ENCODE measurements around the gene TPSB2. TPM values are rescaled to one million over a fixed set of nuclear protein-coding genes. Genes with fewer than 3 reads are reported as not detected.

Gene TPSB2
- total and polyA plus RNA-seq, 9 of the 15 experiments (the other 6 are each of a cell fraction or from before 2014, with no cell fraction given), result 0.18 TPM; not detected in 8

- Histone ChIP-seq H3K4me3 (no peak overlapping the region), H3K9ac (ENCODE audit: insufficient read depth in 1 of 2, low read depth in 2 of 2, low read length in 2 of 2) (no peak overlapping the region), H3K27ac (ENCODE audit: extremely low read depth, low read depth, low read length) (no peak overlapping the region), H3K4me2 (ENCODE audit: insufficient read depth, low read length) (no peak overlapping the region), H4K20me1 (replicated peaks; ENCODE audit: control insufficient read depth, insufficient read depth, low read length) (no peaks in the 10 kb centered on the region; the same call in 1 of the 2 replicates), H2AFZ (ENCODE audit: low read depth, low read length) (no peak overlapping the region), H3K27me3 (ENCODE audit: control insufficient read depth in 2 of 2, insufficient read depth in 2 of 2, low read length in 2 of 2) (peaks cover 34 to 87% of the 10 kb centered on the region in 2 experiments; a peak in 4 of 5 replicates), H3K9me1 (ENCODE audit: control insufficient read depth, insufficient read depth, low read length) (no peaks in the 10 kb centered on the region), H3K36me3 (ENCODE audit: control insufficient read depth, insufficient read depth, low read length) (no peaks in the 10 kb centered on the region), H3K79me2 (ENCODE audit: control insufficient read depth, insufficient read depth, low read length) (no peaks in the 10 kb centered on the region), H3K9me3 (replicated peaks; ENCODE audit: control insufficient read depth, insufficient read depth, low read depth, low read length) (no peaks in the 10 kb centered on the region), H3K4me1 (replicated peaks in 1 of 2; ENCODE audit: control insufficient read depth in 2 of 2, insufficient read depth in 2 of 2, low read length in 2 of 2) (peaks cover 0 to 55% of the 10 kb centered on the region in 2 experiments; a peak in 2 of 5 replicates)
- DNase-seq (ENCODE audit: extremely low read depth in 1 of 4, low spot score in 3 of 4) (no peak), ATAC-seq (no peak), FAIRE-seq (no peak)
- no TSS peak for BruUV-seq (replicated peaks)
- POLR2A ChIA-PET, result interaction anchor here (1.0 kb wide), 1 partner anchor 9 kb away, joined by 3 read pairs; no protein-coding TSS in a partner anchor
- intact Hi-C loops (cut with micrococcal nuclease), result no loop called here
- CTCF ChIA-PET (ENCODE audit: low intra/inter-chr PET ratio), result no interaction called here
- 37% methylated on average over 20 of the region's 43 CpGs for WGBS (ENCODE audit: insufficient coverage, low coverage, missing lambda C conversion rate)
- TF ChIP-seq SMARCC2 (IDR thresholded peaks at IDR 0.05; ENCODE audit: low read depth) (no peak), SMARCA5 (IDR thresholded peaks at IDR 0.05) (no peak), CEBPB (tag; IDR thresholded peaks at IDR 0.05) (no peak), SFPQ (IDR thresholded peaks at IDR 0.05; ENCODE audit: low read depth, low read length) (no peak), PHB (CRISPR knock-in tag; IDR thresholded peaks at IDR 0.05) (no peak), HDAC2 (IDR thresholded peaks at IDR 0.05) (no peak), ZNF184 (CRISPR knock-in tag; IDR thresholded peaks at IDR 0.05) (no peak), CTBP1 (IDR thresholded peaks at IDR 0.05; ENCODE audit: borderline replicate concordance) (no peak)
- in situ Hi-C loops (cut with MboI), result no loop called here
Observed at GRCh38 chr16:1209081-1209480, 20.9 kb downstream of the TPSB2 start.

Data from K562 (cell line).